ENCODE results near the gene NR2F2.

- no peak for TF ChIP-seq ZNF274 (IDR thresholded peaks at IDR 0.05; ENCODE audit: low read depth, low read length)
- TF ChIP-seq YY1 (IDR thresholded peaks at IDR 0.05; ENCODE audit: insufficient read depth, insufficient read length): no peak
Observed at GRCh38 chr15:96358821-96359615, 28.5 kb downstream of the NR2F2 start.
